GM19193 (cell line): ENCODE results near the gene ASCC2.

Experiments used
- POLR2A ChIP-seq: IDR thresholded peaks from 4 replicates; pipeline ENCODE4 v1.6.1; 2011; ENCODE audit not compliant: insufficient read depth, insufficient read length; ENCODE audit errors: extremely low read depth

Gene ASCC2

DNA sequence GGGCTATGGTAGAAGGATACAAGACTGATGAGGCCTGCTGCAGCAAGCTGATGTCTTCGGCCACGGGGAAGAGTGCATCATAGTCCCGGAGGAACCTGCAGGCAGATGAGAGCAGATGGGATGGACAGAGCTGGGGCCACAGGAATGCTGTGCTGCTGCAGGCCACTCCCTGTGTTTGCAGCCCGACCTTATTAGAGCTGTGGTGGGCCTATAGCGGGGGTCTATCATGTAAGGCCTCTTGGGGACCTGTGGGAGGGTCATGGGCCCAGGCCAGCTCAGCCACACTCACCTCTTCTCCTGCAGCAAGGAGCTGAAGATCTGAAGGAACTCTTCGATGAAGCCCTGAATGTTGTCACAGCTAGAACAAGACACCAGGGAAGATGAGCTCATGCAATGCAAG lies 31.9 kb downstream of the ASCC2 start:
- no peak for TF ChIP-seq POLR2A

DNA sequence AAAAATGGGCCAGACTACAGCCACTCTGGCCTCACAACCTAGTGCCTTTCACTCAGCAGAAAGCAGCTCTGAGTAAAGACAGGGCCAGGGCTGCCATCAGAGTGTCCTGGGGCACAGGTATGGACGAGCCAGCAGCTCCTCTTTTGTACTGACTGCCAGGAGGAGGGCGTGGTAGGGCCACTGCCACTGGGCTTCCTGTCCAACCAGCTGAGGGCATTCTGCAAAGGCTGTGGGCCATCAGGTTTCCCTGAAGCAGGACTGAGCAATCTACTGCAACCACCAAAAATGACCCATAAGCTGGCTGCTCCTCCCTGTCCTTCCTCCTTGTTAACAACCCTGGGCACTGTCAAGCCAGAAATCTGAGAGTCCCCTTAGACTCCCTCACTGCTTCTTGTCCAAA lies 33.1 kb downstream of the ASCC2 start:
- TF ChIP-seq POLR2A = no peak

DNA sequence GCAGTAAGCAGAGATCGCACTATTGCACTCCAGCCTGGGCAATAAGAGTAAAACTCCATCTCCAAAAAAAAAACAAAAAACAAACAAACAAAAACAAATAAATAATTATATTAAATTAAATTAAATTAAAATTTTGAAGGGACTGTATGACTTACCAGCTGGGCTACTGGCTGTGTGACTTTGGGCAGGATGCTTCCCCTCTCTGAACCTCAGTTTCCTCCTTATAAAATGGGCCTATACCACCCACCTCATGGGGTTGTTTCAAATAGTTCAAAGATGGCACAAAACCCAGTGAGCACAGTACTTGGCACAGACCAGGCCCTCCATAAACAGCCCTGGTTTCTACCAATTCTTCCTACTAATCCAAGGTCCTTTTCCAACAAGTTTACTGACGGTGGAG lies 34.9 kb downstream of the ASCC2 start:
- no peak for TF ChIP-seq POLR2A

DNA sequence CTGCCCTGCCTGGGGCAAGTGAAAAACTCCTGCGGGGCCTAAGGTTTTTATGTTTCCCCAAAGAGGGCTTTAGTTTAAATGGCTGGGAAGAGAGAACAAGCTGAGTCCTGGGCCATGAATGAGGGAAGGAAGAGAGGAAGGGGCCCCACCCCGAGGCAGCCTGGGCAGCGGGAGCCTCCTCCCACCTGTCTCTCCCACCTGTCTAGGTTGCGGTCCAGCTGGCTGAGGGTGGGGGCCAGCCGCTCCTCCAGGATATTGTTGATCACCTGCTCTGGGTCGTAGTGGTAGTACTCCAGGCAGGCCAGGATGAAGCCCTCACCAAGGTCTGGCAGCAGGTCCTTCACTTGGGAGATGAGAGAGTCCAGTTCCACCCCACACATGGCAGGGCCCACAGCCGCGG lies 36.3 kb downstream of the ASCC2 start:
- no peak for TF ChIP-seq POLR2A

DNA sequence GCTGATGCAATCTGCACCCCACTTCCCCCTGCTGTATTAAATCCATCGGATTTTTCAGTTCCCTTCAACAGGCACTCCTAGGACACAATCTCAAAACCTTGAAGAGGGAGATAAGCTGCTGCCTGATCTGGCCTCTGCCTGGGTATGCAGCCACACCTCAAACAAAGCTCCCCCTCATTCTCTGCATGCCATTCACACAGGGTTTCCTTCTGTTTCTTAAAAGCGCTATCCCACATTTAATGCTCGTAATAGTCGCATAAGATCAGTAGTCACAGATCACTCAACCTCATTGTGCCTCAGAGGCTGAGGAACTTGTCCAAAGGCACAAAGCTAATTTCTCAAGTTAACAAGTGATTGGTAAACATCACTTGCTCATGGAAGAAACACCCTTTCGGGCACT lies 36.9 kb downstream of the ASCC2 start:
- TF ChIP-seq POLR2A = no peak

DNA sequence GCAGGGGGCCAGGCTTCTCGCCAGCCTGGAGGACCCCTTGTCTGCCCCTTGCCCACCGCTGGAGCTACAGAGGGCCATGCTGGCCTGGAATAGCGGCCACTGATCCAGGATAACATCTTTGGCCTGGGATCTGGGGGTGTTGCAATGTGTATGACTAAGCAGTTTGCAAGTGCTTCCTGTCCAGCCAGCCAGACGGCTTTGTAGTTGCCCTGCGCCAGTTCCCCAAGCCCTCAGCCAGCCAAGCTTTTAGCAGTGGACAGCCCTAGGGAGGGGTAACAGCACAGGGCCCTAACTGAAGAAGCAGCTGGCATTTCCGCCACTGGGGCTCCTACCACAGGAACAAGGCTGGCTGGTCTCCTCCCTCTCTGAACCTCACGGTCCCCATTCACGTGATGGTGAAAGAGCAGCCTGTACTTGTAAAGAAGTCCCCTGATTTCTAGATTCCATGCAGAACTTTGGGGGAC lies 38.8 kb downstream of the ASCC2 start:
- no peak for TF ChIP-seq POLR2A

DNA sequence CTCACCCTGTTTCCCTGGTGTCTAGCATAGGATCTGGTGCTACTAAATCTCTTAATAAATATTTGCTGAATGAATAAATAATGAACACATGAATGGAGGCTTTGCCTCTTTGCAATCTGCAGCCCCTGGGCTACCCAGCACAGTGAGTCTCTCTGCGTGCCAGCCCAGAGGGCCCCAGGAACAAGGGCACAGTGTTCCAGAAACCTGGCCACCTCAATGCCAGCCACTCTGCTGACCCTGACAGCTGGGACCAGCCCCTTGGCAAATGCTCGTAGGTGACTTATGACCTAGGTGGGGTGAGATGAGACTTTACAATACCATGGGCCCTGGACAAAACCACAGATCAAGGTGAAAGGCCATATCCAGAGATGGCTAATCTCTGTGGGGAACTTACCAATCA lies 39.3 kb downstream of the ASCC2 start:
- no peak for TF ChIP-seq POLR2A

DNA sequence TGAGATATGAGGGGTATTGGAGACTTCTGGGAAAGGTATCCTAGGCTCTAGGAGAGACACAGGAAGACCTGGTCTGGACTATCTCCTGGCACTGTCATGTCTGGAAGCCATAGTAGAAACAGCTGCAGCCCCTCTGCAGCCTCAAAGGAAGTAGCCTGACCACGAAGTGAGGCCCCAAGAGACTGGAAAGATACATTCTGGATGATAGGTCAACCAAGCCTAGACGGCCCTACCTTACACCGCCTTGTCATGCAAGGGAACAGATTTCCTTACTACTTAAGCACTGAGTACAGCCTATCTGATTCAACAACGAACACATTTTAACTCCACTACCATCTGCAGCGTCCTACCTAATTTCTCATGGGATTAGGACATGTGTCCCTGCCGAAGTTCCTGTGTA lies 39.8 kb downstream of the ASCC2 start:
- TF ChIP-seq POLR2A = no peak

DNA sequence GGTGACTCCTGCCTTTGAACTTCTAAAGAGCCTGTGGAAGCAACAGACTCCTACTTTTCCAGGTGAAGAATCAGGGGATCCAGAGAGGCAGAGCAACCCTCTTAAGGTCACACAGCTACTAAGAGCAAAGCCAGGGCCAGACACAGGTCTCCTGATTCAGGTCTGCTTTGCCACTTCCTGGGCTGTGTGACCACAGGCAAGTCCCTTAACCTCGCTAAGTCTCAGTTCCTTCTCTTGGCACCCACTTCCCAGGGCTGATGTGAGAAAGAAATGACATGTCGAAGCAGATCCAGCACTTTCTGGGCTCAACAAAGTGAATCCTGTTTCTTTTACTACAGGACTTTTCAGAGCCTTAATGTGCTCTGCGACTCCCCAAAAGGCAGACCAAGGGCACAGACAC lies 40.7 kb downstream of the ASCC2 start:
- no peak for TF ChIP-seq POLR2A

DNA sequence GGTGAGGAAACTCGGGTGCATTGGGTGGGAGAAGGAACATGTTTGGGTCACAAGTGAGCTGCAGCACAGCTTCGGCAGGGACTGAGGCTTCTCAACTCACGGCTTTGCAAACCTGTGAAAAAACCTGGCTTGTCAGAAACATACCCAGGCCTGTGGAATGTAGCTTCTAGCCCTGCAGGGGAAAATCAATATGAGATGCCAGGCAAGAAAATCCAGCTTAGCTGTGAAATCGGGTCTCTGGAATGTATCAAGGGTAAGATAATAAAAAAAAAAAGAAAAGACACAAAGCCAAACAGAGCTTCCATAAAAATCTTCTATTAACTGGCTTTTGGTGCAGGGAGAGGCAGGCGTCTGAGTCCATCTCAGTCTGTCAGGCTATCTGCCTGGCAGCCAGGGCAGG lies 42.4 kb downstream of the ASCC2 start:
- TF ChIP-seq POLR2A = no peak

DNA sequence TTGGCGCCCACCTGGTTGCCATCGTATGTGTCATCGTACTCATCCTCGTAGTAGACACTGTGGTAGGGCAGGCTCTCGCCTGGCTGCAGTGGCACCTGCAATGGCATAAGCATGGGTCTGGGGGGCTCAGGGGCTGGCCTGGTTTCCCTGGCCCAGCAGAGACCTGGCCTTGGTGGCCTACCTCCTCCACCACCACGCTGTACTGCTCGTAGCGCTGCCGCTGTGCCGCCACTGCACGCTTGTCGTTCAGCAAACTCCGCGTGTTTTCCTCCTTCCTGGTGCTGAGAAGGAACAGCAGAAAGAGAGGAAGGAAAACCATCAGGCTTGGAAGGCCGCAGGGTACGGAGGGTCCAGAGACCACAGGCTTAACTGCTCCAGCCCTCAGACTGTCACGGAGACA lies 44.7 kb downstream of the ASCC2 start:
- no peak for TF ChIP-seq POLR2A

DNA sequence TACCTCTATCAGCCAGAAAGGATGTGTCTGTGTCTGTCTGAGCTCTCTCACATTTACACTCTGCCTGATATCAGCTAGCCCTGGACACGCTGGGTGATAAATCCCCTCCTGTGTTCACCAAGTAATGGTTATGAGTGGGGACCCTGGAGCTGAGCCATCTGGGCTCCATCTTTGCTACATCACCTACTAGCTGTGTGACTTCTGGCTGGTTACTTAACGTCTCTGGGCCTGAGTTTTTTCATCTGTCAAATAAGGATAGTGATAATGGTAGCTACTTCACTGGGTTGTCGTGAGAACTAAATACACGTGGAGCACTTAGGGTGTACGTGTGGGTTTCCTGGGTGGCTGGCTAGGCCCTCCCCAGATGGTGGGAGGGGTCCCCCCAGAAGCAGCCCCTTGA lies 48.0 kb downstream of the ASCC2 start:
- no peak for TF ChIP-seq POLR2A

DNA sequence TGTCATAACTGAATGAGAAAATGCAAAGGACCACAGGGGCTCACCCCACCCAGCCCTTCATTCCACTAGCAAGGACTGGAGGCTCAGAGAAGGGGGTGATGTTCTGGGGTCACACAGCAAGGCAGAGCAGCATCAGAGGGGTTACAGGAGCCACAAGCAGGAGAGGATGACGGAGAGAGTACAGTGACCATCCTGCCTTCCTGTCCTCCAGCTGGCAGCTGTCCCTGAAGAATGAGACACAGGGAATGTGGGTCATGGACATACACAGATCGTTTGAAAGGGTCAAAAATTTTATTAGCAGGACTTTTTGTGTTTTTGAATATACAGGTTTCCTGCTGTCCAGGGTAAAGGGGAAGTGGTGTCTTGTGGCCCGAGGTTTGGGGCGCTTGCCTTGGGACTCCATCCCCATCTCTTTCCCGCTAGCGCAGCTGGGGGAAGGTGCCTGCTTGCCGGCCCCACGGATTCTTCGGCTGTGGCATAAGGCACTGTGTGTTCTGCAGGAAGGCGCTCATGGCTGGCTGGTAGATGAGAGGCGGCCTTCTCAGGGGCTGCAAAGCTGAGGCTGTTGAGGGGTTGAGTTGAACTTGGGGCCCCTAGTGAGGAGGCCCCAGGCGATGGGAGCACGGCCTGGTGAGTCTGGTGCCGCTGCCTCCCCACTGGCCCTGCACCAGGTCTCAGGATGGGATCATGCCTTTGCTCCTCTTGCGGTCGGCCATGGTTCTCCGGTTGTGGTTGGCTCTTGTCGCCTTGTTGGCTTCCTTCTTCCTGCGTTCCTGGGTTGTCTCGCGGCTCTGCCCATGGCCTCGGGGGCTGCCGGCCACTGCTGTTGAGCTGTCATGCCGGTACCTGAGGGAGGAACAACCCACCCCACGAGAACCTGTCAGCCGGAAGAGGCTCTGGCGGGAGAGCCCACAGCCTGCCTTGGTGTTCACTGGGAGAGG lies 49.5 kb downstream of the ASCC2 start:
- TF ChIP-seq POLR2A = no peak

DNA sequence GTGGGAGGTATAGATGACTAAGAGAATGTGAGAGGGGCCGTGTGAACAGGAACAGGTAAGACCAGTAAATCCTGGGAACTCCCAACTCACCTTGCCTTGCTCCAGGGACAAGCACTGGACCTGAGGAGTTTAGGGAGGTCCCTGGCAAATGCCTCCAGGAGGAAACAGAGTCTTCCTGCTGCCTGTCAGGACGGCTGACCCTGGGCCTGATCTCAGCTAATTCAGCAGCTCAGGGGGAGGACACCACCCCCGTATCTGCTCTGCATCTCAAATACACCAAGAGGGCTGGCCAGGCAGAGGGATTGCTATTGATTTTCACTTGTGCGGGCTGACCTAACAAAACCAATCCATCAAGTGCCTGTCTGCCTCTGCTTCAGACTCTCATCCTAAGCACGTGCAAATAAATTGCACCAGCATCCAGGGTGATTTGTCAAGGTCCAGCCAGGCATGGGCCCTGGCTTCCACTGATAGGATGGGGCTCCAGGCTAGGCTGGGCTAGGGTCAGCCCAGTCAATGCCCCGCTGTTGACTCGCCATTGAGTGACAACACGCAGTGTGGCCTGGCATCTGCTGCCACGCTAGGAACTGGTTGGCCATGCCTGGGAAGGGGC lies 50.6 kb downstream of the ASCC2 start:
- no peak for TF ChIP-seq POLR2A

DNA sequence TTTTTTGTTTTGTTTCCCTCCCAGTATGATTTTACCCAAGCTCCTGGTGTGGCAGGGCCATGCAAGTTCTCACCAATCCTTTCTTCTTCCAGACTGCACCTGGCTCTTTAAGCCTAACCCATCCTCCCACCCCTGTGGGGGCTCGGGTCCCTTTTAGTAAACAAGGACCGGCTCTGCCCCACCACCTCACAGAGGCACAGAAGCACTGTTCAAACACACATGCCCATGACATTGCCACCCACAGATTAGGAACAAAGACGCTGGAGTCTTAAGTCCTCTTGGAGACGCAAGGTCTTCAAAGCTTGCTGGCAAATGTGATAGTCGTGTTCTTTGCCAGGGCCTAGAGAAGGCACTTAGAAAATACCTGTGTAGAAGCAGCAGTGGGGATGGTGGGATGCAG lies 52.0 kb downstream of the ASCC2 start:
- TF ChIP-seq POLR2A = no peak

DNA sequence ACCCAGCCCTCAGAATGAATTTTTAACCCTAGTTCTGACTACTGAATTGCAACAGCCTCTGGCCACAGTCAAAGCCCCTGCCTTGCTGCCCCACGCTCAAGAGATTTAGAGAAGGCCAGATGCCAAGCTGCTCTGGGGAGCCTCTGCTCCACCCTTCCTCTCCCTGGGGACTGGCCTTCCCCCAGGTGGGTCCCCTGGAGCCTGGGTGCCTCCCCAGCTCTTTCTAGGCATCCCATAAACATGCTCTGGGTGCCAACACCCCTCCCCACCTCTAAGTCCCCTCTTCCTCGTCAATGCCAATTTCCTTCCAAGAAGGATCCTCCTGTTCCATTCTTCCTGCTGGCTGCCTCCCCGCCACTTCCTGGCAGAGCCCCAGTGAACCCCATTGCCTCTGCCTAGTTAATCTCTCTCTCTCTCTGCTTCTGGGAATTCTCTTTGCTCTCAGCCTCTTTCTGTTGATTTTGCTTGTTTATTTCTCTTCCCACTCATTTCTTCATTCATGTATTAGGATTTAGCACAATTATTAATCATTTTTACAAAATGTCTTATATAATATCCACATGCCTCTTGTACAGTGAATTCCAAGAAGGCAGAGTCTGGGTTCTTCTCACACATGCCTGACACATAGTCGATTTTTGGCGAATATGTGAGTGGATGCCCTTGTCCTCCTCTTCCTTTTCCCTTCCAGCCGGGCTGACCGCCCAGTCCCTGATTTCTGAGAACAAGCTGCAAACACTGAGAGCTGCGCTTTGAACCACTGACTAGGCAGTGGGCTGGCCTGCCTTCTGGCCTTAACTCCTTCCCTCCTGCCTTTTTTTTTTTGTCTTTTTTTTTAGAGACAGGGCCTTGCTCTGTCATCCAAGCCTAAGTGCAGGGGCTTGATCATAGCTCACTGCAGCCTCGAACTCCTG lies 53.4 kb downstream of the ASCC2 start:
- no peak for TF ChIP-seq POLR2A
